H7 (cell line): ENCODE measurements around the gene GABPB1. TPM values are rescaled to one million over a fixed set of nuclear protein-coding genes. Genes with fewer than 3 reads are reported as not detected.

ENCODE experiments used
- DNase-seq: peaks from one replicate; pipeline ENCODE4 v3.0.0; 2012
- H3K27me3 ChIP-seq: 2 replicates; pipeline ENCODE4 v1.6.0; 2011; ENCODE audit warnings: mild to moderate bottlenecking, low read length; ENCODE audit not compliant: control insufficient read depth, insufficient read depth
- H3K36me3 ChIP-seq: replicated peaks from 2 replicates; pipeline ENCODE4 v1.5.1; 2011; ENCODE audit warnings: low read length; ENCODE audit not compliant: control insufficient read depth, insufficient read depth
- H3K4me3 ChIP-seq: 2 replicates; pipeline ENCODE4 v1.5.1; 2011; ENCODE audit warnings: low read depth, mild to moderate bottlenecking, control low read depth, low read length, moderate library complexity; ENCODE audit not compliant: insufficient read depth
- total RNA-seq: library from RNA; depleted of rRNA; stranded (reverse); fragments of >200 nt; shearing (Covaris generic); gene quantifications from 2 replicates; pipeline ENCODE4 v1.2.3, GENCODE V29; 2014

Gene GABPB1
- total RNA-seq, 1 experiment from 2014 or later: 43.0 TPM

DNA sequence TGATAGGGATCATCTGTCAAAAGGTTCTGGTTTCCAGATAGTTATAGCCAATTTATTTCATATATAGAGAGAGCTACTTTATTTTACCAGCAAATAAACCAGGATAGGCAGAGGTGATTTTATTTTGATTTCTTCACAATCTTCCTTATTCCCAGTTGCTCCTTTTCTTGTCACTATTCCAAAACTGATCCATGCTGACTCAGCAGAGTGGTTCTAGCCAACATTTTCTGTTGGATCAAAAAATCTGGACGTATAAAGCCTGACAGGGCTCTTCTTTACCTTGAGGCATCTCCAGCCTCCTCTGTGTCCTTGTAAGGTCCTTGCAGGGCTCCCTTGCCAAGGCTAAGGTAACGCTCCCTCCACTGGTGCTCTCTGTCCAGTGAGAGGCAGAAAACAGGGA is 105.3 kb downstream of the GABPB1 start:
- H3K4me3 ChIP-seq: no peak overlapping the region
- H3K27me3 ChIP-seq: no peaks in the 10 kb centered on the region
- no peaks in the 10 kb centered on the region for H3K36me3 ChIP-seq
- no peak for DNase-seq

DNA sequence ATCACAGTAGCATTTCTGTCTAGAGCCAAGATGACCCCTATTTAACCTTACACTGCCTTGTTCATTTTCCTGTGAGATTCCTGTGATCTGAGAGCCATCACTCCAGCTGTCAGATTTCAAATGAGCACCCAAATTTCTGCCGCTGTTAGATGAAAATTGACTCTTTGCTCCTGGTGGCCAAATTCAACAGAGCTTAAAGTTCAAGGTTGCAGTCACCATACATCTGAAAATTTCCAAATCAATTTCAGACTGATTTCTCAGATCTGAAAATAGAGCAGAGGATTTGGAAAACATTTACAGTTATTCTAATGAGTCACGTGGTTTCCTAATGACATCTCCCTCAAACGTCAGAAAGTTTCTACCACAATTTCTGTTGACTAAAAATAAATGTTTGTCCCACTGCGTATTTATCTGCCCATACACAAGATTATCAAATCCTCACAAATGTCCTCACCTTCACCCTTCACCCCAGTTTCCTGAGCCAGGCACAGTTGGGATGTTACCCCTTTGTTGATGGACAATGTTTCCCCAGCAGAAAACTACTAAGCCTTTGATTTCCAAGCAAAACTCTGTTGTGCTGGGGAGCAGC is 105.9 kb downstream of the GABPB1 start:
- DNase-seq: no peak
- Histone ChIP-seq H3K36me3 (no peaks in the 10 kb centered on the region), H3K27me3 (no peaks in the 10 kb centered on the region), H3K4me3 (no peak overlapping the region)

- no peak for DNase-seq
- Histone ChIP-seq H3K27me3 (no peaks in the 10 kb centered on the region), H3K36me3 (no peaks in the 10 kb centered on the region), H3K4me3 (no peak overlapping the region)
Observed at GRCh38 chr15:50247819-50248655, 107.0 kb downstream of the GABPB1 start.

- no peaks in the 10 kb centered on the region for H3K27me3 ChIP-seq
- no peak overlapping the region for H3K4me3 ChIP-seq
- H3K36me3 ChIP-seq: no peaks in the 10 kb centered on the region
- no peak for DNase-seq
Observed at GRCh38 chr15:50246631-50247030, 108.4 kb downstream of the GABPB1 start.

GRCh38 chr15:50244959-50245624 is 109.9 kb downstream of the GABPB1 start:
- Histone ChIP-seq H3K36me3 (no peaks in the 10 kb centered on the region), H3K27me3 (no peaks in the 10 kb centered on the region), H3K4me3 (no peak overlapping the region)
- no peak for DNase-seq

DNA sequence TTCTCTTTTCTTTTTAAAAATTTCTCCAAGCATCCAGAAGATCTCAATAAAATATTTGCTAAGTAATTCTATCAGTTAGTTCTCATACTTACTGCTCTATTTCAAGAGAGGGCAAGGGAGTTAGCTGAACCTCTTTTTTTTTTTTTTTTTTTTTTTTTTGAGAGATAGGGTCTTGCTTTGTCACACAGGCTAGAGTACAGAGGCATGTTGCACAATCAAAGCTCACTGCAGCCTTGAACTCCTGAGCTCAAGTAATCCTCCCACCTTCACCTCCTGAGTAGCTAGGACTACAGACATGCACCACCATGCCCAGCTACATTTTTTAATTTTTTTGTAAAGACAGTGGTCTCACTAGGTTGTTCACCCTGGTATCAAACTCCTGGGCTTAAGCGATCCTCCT is 110.8 kb downstream of the GABPB1 start:
- no peaks in the 10 kb centered on the region for H3K27me3 ChIP-seq

GRCh38 chr15:50241684-50242450 is 113.1 kb downstream of the GABPB1 start:
- H3K36me3 ChIP-seq: no peaks in the 10 kb centered on the region
- no peak for DNase-seq
- no peak overlapping the region for H3K4me3 ChIP-seq
- H3K27me3 ChIP-seq: no peaks in the 10 kb centered on the region

More for the DNA sequence above, 110.8 kb downstream of the GABPB1 start:
- DNase-seq: no peak
- H3K36me3 ChIP-seq: no peaks in the 10 kb centered on the region
- H3K4me3 ChIP-seq: no peak overlapping the region

DNA sequence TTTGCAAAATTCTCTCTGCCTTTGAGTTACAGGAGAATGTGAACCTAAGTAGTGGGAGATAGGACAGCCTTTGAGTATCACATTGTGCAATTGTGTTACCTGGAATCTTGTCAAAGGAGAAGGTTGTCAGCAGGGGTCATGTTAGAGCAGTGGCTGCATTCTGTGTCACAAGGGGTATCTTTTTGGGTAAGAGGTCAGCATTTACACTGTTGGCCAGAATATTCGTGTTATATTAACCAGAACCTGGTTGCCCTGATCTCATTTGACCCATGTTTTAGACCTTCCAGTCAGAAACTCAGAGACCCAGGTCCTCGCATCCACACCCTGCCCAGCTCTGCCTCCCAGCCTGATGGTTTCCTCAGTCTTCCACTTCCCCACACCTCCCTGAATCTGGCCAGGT is 116.7 kb downstream of the GABPB1 start:
- Histone ChIP-seq H3K36me3 (no peaks in the 10 kb centered on the region), H3K27me3 (no peaks in the 10 kb centered on the region), H3K4me3 (no peak overlapping the region)
- no peak for DNase-seq

GRCh38 chr15:50236433-50236832 is 118.6 kb downstream of the GABPB1 start:
- Histone ChIP-seq H3K36me3 (no peaks in the 10 kb centered on the region), H3K4me3 (no peak overlapping the region), H3K27me3 (no peaks in the 10 kb centered on the region)
- DNase-seq: no peak

DNA sequence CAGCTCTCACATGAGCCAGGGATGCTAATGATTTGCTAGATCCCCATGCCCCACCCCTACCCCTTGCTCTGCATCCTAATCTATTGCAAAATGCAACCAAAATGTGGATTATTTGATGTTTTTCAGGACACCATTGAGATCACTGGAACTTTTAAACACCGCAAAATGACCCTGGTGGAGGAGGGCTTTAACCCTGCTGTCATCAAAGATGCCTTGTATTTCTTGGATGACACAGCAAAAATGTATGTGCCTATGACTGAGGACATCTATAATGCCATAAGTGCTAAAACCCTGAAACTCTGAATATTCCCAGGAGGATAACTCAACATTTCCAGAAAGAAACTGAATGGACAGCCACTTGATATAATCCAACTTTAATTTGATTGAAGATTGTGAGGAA is 119.2 kb downstream of the GABPB1 start:
- H3K36me3 ChIP-seq: no peaks in the 10 kb centered on the region
- no peak for DNase-seq
- H3K27me3 ChIP-seq: no peaks in the 10 kb centered on the region
- no peak overlapping the region for H3K4me3 ChIP-seq

DNA sequence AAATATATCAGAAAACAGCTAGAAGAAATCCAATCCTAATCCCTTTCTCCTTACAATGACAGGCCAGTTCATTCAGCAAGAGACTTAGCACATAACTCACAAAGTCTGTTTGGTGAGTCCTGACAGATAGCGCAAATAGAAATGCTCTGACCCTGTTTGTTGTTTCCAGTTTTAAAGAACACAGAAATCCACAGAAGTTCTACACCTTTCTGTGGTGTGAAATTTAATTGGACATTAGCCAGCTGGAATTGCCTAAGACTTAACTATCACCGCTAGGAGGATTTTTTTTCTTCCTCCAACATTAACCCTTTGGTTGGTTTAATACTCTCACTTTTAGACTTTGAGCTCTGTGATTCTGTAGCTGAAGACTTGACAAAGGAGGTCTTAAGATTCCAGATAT is 120.2 kb downstream of the GABPB1 start:
- Histone ChIP-seq H3K27me3 (no peaks in the 10 kb centered on the region), H3K36me3 (no peaks in the 10 kb centered on the region), H3K4me3 (no peak overlapping the region)
- no peak for DNase-seq

DNA sequence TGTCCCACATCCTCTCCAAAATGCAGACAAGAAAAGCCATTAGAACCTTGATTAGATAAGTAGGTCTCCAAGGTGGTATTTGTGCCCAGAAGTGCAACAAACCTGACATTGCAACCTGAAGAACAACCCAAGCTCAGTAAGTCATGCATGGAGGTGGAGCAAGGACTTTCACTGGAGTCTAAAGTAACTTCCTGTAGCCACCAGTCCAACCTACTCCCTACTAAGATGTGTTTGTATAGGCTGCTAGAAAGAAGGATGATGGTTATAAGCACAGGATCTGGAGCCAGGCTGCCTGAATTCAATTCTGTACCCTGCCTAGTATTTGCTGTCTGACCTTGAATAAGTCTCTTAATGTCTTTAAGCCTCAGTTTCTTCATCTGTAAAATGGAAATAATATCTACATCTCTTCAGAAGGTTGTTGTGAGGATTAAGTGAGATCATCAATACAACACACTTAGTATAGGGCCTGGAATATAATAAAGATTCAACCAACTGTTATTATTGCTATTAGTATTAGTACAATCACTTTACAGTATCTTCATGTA is 121.7 kb downstream of the GABPB1 start:
- no peak for DNase-seq
- Histone ChIP-seq H3K4me3 (no peak overlapping the region), H3K27me3 (no peaks in the 10 kb centered on the region), H3K36me3 (no peaks in the 10 kb centered on the region)

DNA sequence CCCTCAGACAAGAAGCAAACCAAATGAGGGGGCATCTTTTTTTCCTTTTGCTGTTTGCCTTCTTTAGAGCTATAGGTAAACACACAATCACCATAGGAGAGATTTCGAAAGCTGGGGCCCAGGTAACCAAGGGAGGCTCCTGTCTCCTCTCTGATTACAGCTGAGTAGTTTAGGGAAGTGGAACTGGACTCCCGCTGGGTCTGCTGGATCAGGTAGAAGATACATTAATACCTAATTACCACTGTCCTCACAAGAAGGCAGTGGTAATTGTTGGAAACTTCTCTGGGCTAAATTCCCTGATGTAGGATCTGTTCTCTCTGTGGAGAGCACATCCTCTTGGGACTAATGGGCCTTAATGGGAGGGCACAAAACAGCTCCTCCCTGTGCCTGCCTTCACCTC is 122.2 kb downstream of the GABPB1 start:
- Histone ChIP-seq H3K36me3 (no peaks in the 10 kb centered on the region), H3K4me3 (no peak overlapping the region), H3K27me3 (no peaks in the 10 kb centered on the region)
- DNase-seq: no peak

- H3K27me3 ChIP-seq: no peaks in the 10 kb centered on the region
- no peaks in the 10 kb centered on the region for H3K36me3 ChIP-seq
- no peak overlapping the region for H3K4me3 ChIP-seq
- DNase-seq: no peak
Observed at GRCh38 chr15:50231761-50232160, 123.2 kb downstream of the GABPB1 start.
